ENCODE measurements around the gene PTPRG. TPM values are rescaled to one million over a fixed set of nuclear protein-coding genes. Genes with fewer than 3 reads are reported as not detected.

Gene PTPRG
- total RNA-seq, 1 experiment from 2014 or later: 0.73 TPM

- Histone ChIP-seq H3K4me2 (ENCODE audit: low read length) (no peak overlapping the region), H3K27ac (ENCODE audit: low read length) (no peak overlapping the region), H3K36me3 (ENCODE audit: low read depth, low read length) (no peaks in the 10 kb centered on the region), H3K9ac (ENCODE audit: low read length) (no peak overlapping the region), H3K4me1 (ENCODE audit: insufficient read depth, low read length) (no peaks in the 10 kb centered on the region), H4K20me1 (ENCODE audit: low read length) (no peaks in the 10 kb centered on the region), H3K9me2 (replicated peaks; ENCODE audit: low read length) (no peaks in the 10 kb centered on the region), H3K79me2 (ENCODE audit: low read length) (no peaks in the 10 kb centered on the region), H3K4me3 (ENCODE audit: low read length) (no peak overlapping the region), H2AFZ (ENCODE audit: low read length) (no peak overlapping the region), H3K9me3 (ENCODE audit: low read length) (0 out of 2 replicates have a peak, but pooled peaks cover 2% of the 10 kb centered on the region), H3F3A (ENCODE audit: low read length, unreplicated experiment) (no peaks in the 10 kb centered on the region), H3K27me3 (ENCODE audit: low read length) (no peaks in the 10 kb centered on the region)
- no TSS peak for BruUV-seq (replicated peaks)
- intact Hi-C loops (cut with micrococcal nuclease): no loop called here
- ChIA-PET POLR2A (ENCODE audit: unreplicated experiment) (no interaction called here), CTCF (no interaction called here)
- TF ChIP-seq EZH2phosphoT487 (IDR thresholded peaks at IDR 0.05; ENCODE audit: borderline replicate concordance, low read length): no peak
- no peak for TF ChIP-seq CTCF (conservative IDR thresholded peaks at IDR 0.05; ENCODE audit: low read depth, low read length)
- TF ChIP-seq EZH2 (IDR thresholded peaks at IDR 0.05; ENCODE audit: low read length, unreplicated experiment): no peak
- no peak for ATAC-seq
- DNase-seq: no peak
These were observed 450.3 kb downstream of the PTPRG start for GRCh38 chr3:62011666-62012065.

GRCh38 chr3:62013951-62014350, 452.6 kb downstream of the PTPRG start:
- H3K4me3 ChIP-seq (ENCODE audit: low read length): no peak overlapping the region
- H3K27ac ChIP-seq (ENCODE audit: low read length): no peak overlapping the region
- no peaks in the 10 kb centered on the region for H3K79me2 ChIP-seq (ENCODE audit: low read length)
- DNase-seq (no peak), ATAC-seq (no peak)
- no peaks in the 10 kb centered on the region for H4K20me1 ChIP-seq (ENCODE audit: low read length)
- TF ChIP-seq EZH2 (IDR thresholded peaks at IDR 0.05; ENCODE audit: low read length, unreplicated experiment) (no peak), CTCF (conservative IDR thresholded peaks at IDR 0.05; ENCODE audit: low read depth, low read length) (no peak), EZH2phosphoT487 (IDR thresholded peaks at IDR 0.05; ENCODE audit: borderline replicate concordance, low read length) (no peak)
- ChIA-PET POLR2A (ENCODE audit: unreplicated experiment) (no interaction called here), CTCF (no interaction called here)
- no peaks in the 10 kb centered on the region for H3K9me2 ChIP-seq (replicated peaks; ENCODE audit: low read length)
- intact Hi-C loops (cut with micrococcal nuclease): no loop called here
- H3F3A ChIP-seq (ENCODE audit: low read length, unreplicated experiment): no peaks in the 10 kb centered on the region
- no peaks in the 10 kb centered on the region for H3K27me3 ChIP-seq (ENCODE audit: low read length)
- no peak overlapping the region for H3K9ac ChIP-seq (ENCODE audit: low read length)
- H3K9me3 ChIP-seq (ENCODE audit: low read length): 0 out of 2 replicates have a peak, but pooled peaks cover 2% of the 10 kb centered on the region
- no peak overlapping the region for H2AFZ ChIP-seq (ENCODE audit: low read length)
- H3K4me2 ChIP-seq (ENCODE audit: low read length): no peak overlapping the region
- BruUV-seq (replicated peaks): no TSS peak
- H3K36me3 ChIP-seq (ENCODE audit: low read depth, low read length): no peaks in the 10 kb centered on the region
- no peaks in the 10 kb centered on the region for H3K4me1 ChIP-seq (ENCODE audit: insufficient read depth, low read length)

GRCh38 chr3:62015111-62015510, 453.7 kb downstream of the PTPRG start:
- Histone ChIP-seq H3K36me3 (ENCODE audit: low read depth, low read length) (no peaks in the 10 kb centered on the region), H3K9me3 (ENCODE audit: low read length) (0 out of 2 replicates have a peak, but pooled peaks cover 2% of the 10 kb centered on the region), H3K4me1 (ENCODE audit: insufficient read depth, low read length) (no peaks in the 10 kb centered on the region), H3F3A (ENCODE audit: low read length, unreplicated experiment) (no peaks in the 10 kb centered on the region), H3K9ac (ENCODE audit: low read length) (no peak overlapping the region), H4K20me1 (ENCODE audit: low read length) (no peaks in the 10 kb centered on the region), H3K4me3 (ENCODE audit: low read length) (no peak overlapping the region), H3K4me2 (ENCODE audit: low read length) (no peak overlapping the region), H3K27me3 (ENCODE audit: low read length) (no peaks in the 10 kb centered on the region), H2AFZ (ENCODE audit: low read length) (no peak overlapping the region), H3K27ac (ENCODE audit: low read length) (no peak overlapping the region), H3K9me2 (replicated peaks; ENCODE audit: low read length) (no peaks in the 10 kb centered on the region), H3K79me2 (ENCODE audit: low read length) (no peaks in the 10 kb centered on the region)
- intact Hi-C loops (cut with micrococcal nuclease): no loop called here
- POLR2A ChIA-PET (ENCODE audit: unreplicated experiment): no interaction called here
- CTCF ChIA-PET: no interaction called here
- no peak for DNase-seq
- no peak for ATAC-seq
- no peak for TF ChIP-seq EZH2 (IDR thresholded peaks at IDR 0.05; ENCODE audit: low read length, unreplicated experiment)
- no peak for TF ChIP-seq EZH2phosphoT487 (IDR thresholded peaks at IDR 0.05; ENCODE audit: borderline replicate concordance, low read length)
- no peak for TF ChIP-seq CTCF (conservative IDR thresholded peaks at IDR 0.05; ENCODE audit: low read depth, low read length)
- BruUV-seq (replicated peaks): no TSS peak

All from PC-3 (cell line).